MM.1S (cell line): ENCODE results near the gene PRKAG2.

Experiments
- DNase-seq: peaks from one replicate; pipeline ENCODE4 v3.0.0-alpha.2; 2015
- H2AFZ ChIP-seq: fragments of 300-600 bp; sonication (generic); 2 replicates; pipeline ENCODE4 v1.6.0; 2016; ENCODE audit warnings: antibody characterized with exemption, low read length
- H3F3A ChIP-seq: fragments of 300-600 bp; sonication (generic); 2 replicates; pipeline ENCODE4 v1.6.1; 2016; ENCODE audit warnings: mild to moderate bottlenecking, antibody characterized with exemption, low read length, moderate library complexity, mixed read lengths; ENCODE audit not compliant: insufficient read depth
- H3K27ac ChIP-seq: fragments of 300-600 bp; sonication (generic); 2 replicates; pipeline ENCODE4 v1.5.1; 2016; ENCODE audit warnings: mild to moderate bottlenecking, low read length
- H3K27me3 ChIP-seq: fragments of 300-600 bp; sonication (generic); replicated peaks from 2 replicates; pipeline ENCODE4 v1.6.0; 2016; ENCODE audit warnings: low read length; ENCODE audit not compliant: insufficient read depth
- H3K36me3 ChIP-seq: fragments of 300-600 bp; sonication (generic); replicated peaks from 2 replicates; pipeline ENCODE4 v1.6.1; 2016; ENCODE audit warnings: mild to moderate bottlenecking, low read length, mixed read lengths; ENCODE audit not compliant: insufficient read depth
- H3K4me1 ChIP-seq: fragments of 300-600 bp; sonication (generic); 2 replicates; pipeline ENCODE4 v1.6.1; 2016; ENCODE audit warnings: low read length, mixed read lengths
- H3K4me2 ChIP-seq: fragments of 300-600 bp; sonication (generic); 2 replicates; pipeline ENCODE4 v1.6.0; 2016; ENCODE audit warnings: low read depth, low read length
- H3K4me3 ChIP-seq: fragments of 300-600 bp; sonication (generic); 2 replicates; pipeline ENCODE4 v1.5.1; 2016; ENCODE audit warnings: low read length, mixed read lengths
- H3K79me2 ChIP-seq: fragments of 300-600 bp; sonication (generic); 2 replicates; pipeline ENCODE4 v1.6.1; 2016; ENCODE audit warnings: mixed run types, low read length, mixed read lengths
- H3K9ac ChIP-seq: fragments of 300-600 bp; sonication (generic); 2 replicates; pipeline ENCODE4 v1.6.1; 2016; ENCODE audit warnings: low read length, mixed read lengths
- H3K9me2 ChIP-seq: fragments of 300-600 bp; sonication (generic); replicated peaks from 2 replicates; pipeline ENCODE4 v1.6.1; 2016; ENCODE audit warnings: mild to moderate bottlenecking, low read length, mixed read lengths; ENCODE audit not compliant: insufficient read depth
- H3K9me3 ChIP-seq: fragments of 300-600 bp; sonication (generic); replicated peaks from 2 replicates; pipeline ENCODE4 v1.6.1; 2016; ENCODE audit warnings: mild to moderate bottlenecking, low read length, mixed read lengths; ENCODE audit not compliant: insufficient read depth
- H4K20me1 ChIP-seq: fragments of 300-600 bp; sonication (generic); 2 replicates; pipeline ENCODE4 v1.6.1; 2016; ENCODE audit warnings: mild to moderate bottlenecking, low read length, moderate library complexity, mixed read lengths; ENCODE audit not compliant: insufficient read depth
- CTCF ChIP-seq: fragments of 300-600 bp; sonication (generic); IDR thresholded peaks from 2 replicates; pipeline ENCODE4 v1.5.1; 2016; ENCODE audit warnings: antibody characterized with exemption, low read length, mixed read lengths
- EZH2 ChIP-seq: fragments of 300-600 bp; sonication (generic); optimal IDR thresholded peaks from 2 replicates; pipeline ENCODE3; 2017; ENCODE audit warnings: low read depth, mild to moderate bottlenecking, antibody characterized with exemption, low read length, mixed read lengths
- EZH2phosphoT487 ChIP-seq: fragments of 300-600 bp; sonication (generic); IDR thresholded peaks from 2 replicates; pipeline ENCODE4 v1.6.1; 2018; ENCODE audit warnings: antibody characterized with exemption, low read length

Gene PRKAG2

GRCh38 chr7:151550656-151551286 is 326.1 kb downstream of the PRKAG2 start:
- H3K36me3 ChIP-seq: no peaks in the 10 kb centered on the region
- no peak overlapping the region for H3K9ac ChIP-seq
- H3F3A ChIP-seq: no peaks in the 10 kb centered on the region
- TF ChIP-seq EZH2 (no peak), EZH2phosphoT487 (no peak), CTCF (no peak)
- no peaks in the 10 kb centered on the region for H4K20me1 ChIP-seq
- H3K27ac ChIP-seq: no peak overlapping the region
- no peak overlapping the region for H3K4me2 ChIP-seq
- no peaks in the 10 kb centered on the region for H3K9me2 ChIP-seq
- H3K79me2 ChIP-seq: no peaks in the 10 kb centered on the region
- no peaks in the 10 kb centered on the region for H3K27me3 ChIP-seq
- no peak overlapping the region for H2AFZ ChIP-seq
- DNase-seq: no peak
- H3K4me1 ChIP-seq: no peaks in the 10 kb centered on the region
- no peak overlapping the region for H3K4me3 ChIP-seq
- no peaks in the 10 kb centered on the region for H3K9me3 ChIP-seq

GRCh38 chr7:151549644-151550043 is 327.3 kb downstream of the PRKAG2 start:
- Histone ChIP-seq H2AFZ (no peak overlapping the region), H3K27me3 (no peaks in the 10 kb centered on the region), H4K20me1 (no peaks in the 10 kb centered on the region), H3K4me2 (no peak overlapping the region), H3K9me2 (no peaks in the 10 kb centered on the region), H3K36me3 (no peaks in the 10 kb centered on the region), H3K79me2 (no peaks in the 10 kb centered on the region), H3K9me3 (no peaks in the 10 kb centered on the region), H3K4me3 (no peak overlapping the region), H3F3A (no peaks in the 10 kb centered on the region), H3K9ac (no peak overlapping the region), H3K27ac (no peak overlapping the region), H3K4me1 (no peaks in the 10 kb centered on the region)
- no peak for TF ChIP-seq EZH2
- no peak for DNase-seq

GRCh38 chr7:151549083-151549482 is 327.8 kb downstream of the PRKAG2 start:
- Histone ChIP-seq H3K27me3 (no peaks in the 10 kb centered on the region), H3K79me2 (no peaks in the 10 kb centered on the region), H3K27ac (no peak overlapping the region), H3K9me2 (no peaks in the 10 kb centered on the region), H3K36me3 (no peaks in the 10 kb centered on the region), H3F3A (no peaks in the 10 kb centered on the region), H2AFZ (no peak overlapping the region), H3K4me3 (no peak overlapping the region), H3K9me3 (no peaks in the 10 kb centered on the region), H4K20me1 (no peaks in the 10 kb centered on the region), H3K4me2 (no peak overlapping the region), H3K4me1 (no peaks in the 10 kb centered on the region), H3K9ac (no peak overlapping the region)
- no peak for DNase-seq
- TF ChIP-seq EZH2phosphoT487 (no peak), EZH2 (no peak), CTCF (no peak)

- Histone ChIP-seq H3K9me2 (no peaks in the 10 kb centered on the region), H3K9me3 (no peaks in the 10 kb centered on the region), H3K9ac (no peak overlapping the region), H3K4me2 (no peak overlapping the region), H3K4me1 (no peaks in the 10 kb centered on the region), H3K27me3 (no peaks in the 10 kb centered on the region), H3K79me2 (no peaks in the 10 kb centered on the region), H3K27ac (no peak overlapping the region), H2AFZ (no peak overlapping the region), H3K4me3 (no peak overlapping the region), H4K20me1 (no peaks in the 10 kb centered on the region), H3K36me3 (no peaks in the 10 kb centered on the region), H3F3A (no peaks in the 10 kb centered on the region)
- DNase-seq: no peak
- TF ChIP-seq EZH2phosphoT487 (no peak), EZH2 (no peak), CTCF (no peak)
Observed at GRCh38 chr7:151544183-151544582, 332.7 kb downstream of the PRKAG2 start.
